GM18505 (cell line): ENCODE measurements around the gene PTPRR.

Source experiments
- ATAC-seq: cut with Tn5 transposase; IDR thresholded peaks from one replicate; pipeline ENCODE4 v1.9.1; 2021; ENCODE audit not compliant: unreplicated experiment
- POLR2A ChIP-seq: IDR thresholded peaks from 4 replicates; pipeline ENCODE4 v1.6.1; 2011; ENCODE audit warnings: borderline replicate concordance; ENCODE audit not compliant: insufficient read depth, insufficient read length; ENCODE audit errors: extremely low read depth

Gene PTPRR

GRCh38 chr12:70933133-70933532, 12.6 kb upstream of the PTPRR start:
- ATAC-seq = no peak

GRCh38 chr12:70929029-70929428, 8.5 kb upstream of the PTPRR start:
- no peak for ATAC-seq
- no peak for TF ChIP-seq POLR2A

More at GRCh38 chr12:70933133-70933532, 12.6 kb upstream of the PTPRR start:
- TF ChIP-seq POLR2A = no peak

- no peak for TF ChIP-seq POLR2A
- ATAC-seq = no peak
Measured at GRCh38 chr12:70928071-70928470, 7.5 kb upstream of the PTPRR start.

GRCh38 chr12:70927356-70927755, 6.8 kb upstream of the PTPRR start:
- ATAC-seq = no peak
- no peak for TF ChIP-seq POLR2A

- ATAC-seq = no peak
- TF ChIP-seq POLR2A = no peak
Measured at GRCh38 chr12:70925539-70925938, 5.0 kb upstream of the PTPRR start.

- no peak for TF ChIP-seq POLR2A
- ATAC-seq = no peak
Measured at GRCh38 chr12:70920891-70921290, 353 bp upstream of the PTPRR start.

- TF ChIP-seq POLR2A = no peak
- ATAC-seq = no peak
Measured at GRCh38 chr12:70919597-70920035, 922 bp downstream of the PTPRR start.

- no peak for TF ChIP-seq POLR2A
- ATAC-seq = no peak
Measured at GRCh38 chr12:70919176-70919575, 1.4 kb downstream of the PTPRR start.

- no peak for ATAC-seq
- TF ChIP-seq POLR2A = no peak
Measured at GRCh38 chr12:70918321-70918720, 2.2 kb downstream of the PTPRR start.

- no peak for ATAC-seq
- TF ChIP-seq POLR2A = no peak
Measured at GRCh38 chr12:70910666-70911065, 9.9 kb downstream of the PTPRR start.

GRCh38 chr12:70908978-70909377, 11.6 kb downstream of the PTPRR start:
- no peak for TF ChIP-seq POLR2A
- ATAC-seq = no peak

GRCh38 chr12:70907412-70907811, 13.1 kb downstream of the PTPRR start:
- no peak for TF ChIP-seq POLR2A
- ATAC-seq = no peak

- no peak for TF ChIP-seq POLR2A
- ATAC-seq = no peak
Measured at GRCh38 chr12:70895956-70896355, 24.6 kb downstream of the PTPRR start.

- ATAC-seq = no peak
- TF ChIP-seq POLR2A = no peak
Measured at GRCh38 chr12:70892593-70892992, 27.9 kb downstream of the PTPRR start.
